Stomach (tissue), 4 donors: ENCODE measurements around the gene TRIM62.

Experiments used
- CTCF ChIP-seq, 7 experiments: fragments of 450-650 bp in 4 of 7; fragments of 200-600 bp in 3 of 7; sonication (generic) in 3 of 7; IDR thresholded peaks; one replicate each; pipeline ENCODE4 v1.5.1; 2016 to 2019; ENCODE audit warnings: antibody characterized with exemption in 7 of 7, control low read depth in 2 of 7, mild to moderate bottlenecking in 1 of 7
- EP300 ChIP-seq: sonication (generic); formaldehyde crosslinking; IDR thresholded peaks from one replicate; pipeline ENCODE4 v1.6.1; 2017; ENCODE audit warnings: antibody characterized with exemption
- POLR2A ChIP-seq, 4 donors: fragments of 450-650 bp; IDR thresholded peaks; one replicate each; pipeline ENCODE4 v1.6.1; 2016; ENCODE audit warnings: antibody characterized with exemption in 4 of 4, control low read depth in 2 of 4, mild to moderate bottlenecking in 1 of 4, moderate library complexity in 1 of 4
- POLR2AphosphoS5 ChIP-seq, 3 donors: sonication (generic); formaldehyde crosslinking; IDR thresholded peaks; one replicate each; pipeline ENCODE4 v1.6.1; 2016; ENCODE audit warnings: antibody characterized with exemption in 3 of 3

DNA sequence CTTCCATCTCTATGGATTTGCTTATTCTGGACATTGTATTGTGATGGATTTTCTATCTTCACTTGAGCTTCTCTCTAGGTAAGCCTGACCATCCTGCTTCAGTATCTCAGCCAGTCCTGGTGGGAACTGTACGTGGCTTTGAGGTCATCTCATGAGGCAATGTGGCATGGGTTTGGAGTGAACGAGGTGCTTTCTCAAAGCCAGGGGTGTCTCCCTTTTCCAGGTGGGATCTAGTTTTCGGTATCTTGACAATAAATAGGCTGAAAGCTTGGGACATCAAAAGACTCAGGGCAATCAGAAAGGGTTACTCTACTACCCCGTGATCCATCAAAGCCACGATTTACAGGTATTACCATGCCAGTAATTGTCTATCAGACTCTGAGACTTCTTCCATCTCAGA lies 60.1 kb downstream of the TRIM62 start:
- no peak for TF ChIP-seq CTCF (IDR thresholded peaks at IDR 0.05)
- TF ChIP-seq POLR2A (IDR thresholded peaks at IDR 0.05): no peak
- no peak for TF ChIP-seq POLR2AphosphoS5 (IDR thresholded peaks at IDR 0.05)
- no peak for TF ChIP-seq EP300
